DMS53 treated with DMSO at 0.1 percent for 48 hours (cell line): ENCODE data around the gene SPATA17.
"Not testable (repeated sequence)": the region's sequence is repeated elsewhere in the genome, so short reads cannot be mapped to it uniquely, and the experiment has no call there.

Experiments used
- DNase-seq: peaks from one replicate; lab custom pipeline; 2025; ENCODE audit not compliant: unreplicated experiment; lab: John Stamatoyannopoulos, UW

Gene SPATA17

GRCh38 chr1:217674028-217674729 lies 43.0 kb downstream of the SPATA17 start:
- DNase-seq: no peak

GRCh38 chr1:217681806-217682205 lies 50.7 kb downstream of the SPATA17 start:
- DNase-seq: no peak

DNA sequence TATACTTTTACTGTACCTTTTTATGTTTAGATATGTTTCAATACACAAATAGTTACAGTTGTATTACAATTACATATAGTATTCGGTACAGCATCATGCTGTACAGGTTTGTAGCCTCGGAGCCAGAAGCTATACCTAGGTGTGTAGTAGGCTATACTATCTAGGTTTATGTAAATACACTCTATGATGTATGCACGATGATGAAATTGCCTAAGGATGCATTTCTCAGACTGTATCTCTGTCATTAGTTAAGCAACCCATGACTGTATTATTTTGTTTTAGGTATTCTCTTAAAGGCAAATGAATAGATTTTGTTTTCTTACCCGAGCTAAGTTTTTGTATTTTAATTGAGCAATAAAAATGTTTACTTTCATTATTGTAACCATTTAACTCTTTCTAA lies 56.4 kb downstream of the SPATA17 start:
- no peak for DNase-seq

- not testable (repeated sequence) for DNase-seq
These were observed 65.0 kb downstream of the SPATA17 start for GRCh38 chr1:217696140-217696539.

DNA sequence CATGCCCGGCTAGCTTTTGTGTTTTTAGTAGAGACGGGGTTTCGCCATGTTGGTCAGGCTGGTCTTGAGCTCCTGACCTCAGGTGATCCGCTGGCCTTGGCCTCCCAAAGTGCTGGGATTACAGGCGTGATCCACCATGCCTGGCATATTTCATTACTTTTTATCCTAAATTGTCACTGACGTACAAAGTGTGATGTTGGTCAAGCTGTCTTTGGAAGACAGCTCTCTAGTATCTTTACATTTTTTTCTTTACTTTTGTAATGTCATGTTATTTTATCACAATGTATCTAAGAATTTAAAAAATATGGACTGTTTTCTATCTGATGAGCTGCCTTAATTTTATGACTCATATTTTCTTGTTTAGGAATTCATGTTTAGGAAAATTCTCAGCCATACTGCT lies 72.2 kb downstream of the SPATA17 start:
- no peak for DNase-seq

DNA sequence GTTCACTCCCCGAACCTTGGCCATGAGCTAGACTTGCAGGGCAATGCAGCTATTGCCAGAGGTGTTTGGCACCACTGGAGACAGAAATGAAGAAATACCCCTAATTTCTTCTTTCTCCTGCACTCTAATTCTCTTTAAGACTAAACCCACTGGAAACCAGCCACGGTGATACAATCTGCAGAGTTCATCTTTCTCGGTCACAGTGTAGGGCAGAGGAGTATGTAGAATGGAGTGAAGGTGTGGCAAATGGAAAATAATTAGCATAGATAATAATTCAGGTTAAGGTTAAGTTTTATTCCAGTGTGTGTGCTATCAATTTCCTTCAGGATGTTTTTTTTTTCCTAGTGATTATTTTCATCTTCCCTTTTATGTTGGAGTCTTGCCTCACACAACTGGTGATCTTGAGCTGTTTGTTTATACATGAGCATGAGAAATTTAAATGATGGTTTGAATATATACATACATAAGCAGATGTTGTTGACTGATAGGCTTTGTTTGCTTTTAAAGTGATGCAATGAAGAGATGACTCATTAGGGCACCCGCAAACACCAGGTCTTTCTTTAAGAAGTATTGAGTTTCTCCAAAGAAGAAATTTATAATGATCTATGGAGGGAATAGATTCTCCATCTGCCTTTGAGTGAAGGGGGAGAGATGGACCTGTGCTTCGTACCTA lies 81.9 kb downstream of the SPATA17 start:
- DNase-seq: peak; percentile 7

GRCh38 chr1:217715681-217716080 lies 84.5 kb downstream of the SPATA17 start:
- DNase-seq: no peak

- no peak for DNase-seq
These were observed 86.8 kb downstream of the SPATA17 start for GRCh38 chr1:217717959-217718358.

- DNase-seq: no peak
These were observed 87.7 kb downstream of the SPATA17 start for GRCh38 chr1:217718873-217719272.

DNA sequence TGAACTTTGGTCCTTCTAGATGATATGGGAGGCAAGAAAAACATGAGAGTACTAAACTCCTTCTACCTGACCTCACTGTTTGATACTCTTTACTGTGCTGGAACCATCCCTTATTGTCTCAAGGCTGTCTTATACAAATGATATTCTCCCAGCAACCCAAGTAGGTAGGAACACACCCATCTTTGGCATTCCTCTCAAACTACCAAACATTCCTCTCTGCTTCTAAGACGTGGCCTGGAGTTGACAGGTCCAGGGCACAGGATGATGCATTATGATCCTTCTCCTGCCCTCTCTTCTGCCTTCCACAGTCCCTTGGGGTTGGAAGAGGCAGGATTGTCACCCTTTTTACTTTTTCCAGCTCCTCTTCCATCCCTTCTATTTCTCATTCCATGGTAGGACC lies 90.5 kb downstream of the SPATA17 start:
- no peak for DNase-seq

DNA sequence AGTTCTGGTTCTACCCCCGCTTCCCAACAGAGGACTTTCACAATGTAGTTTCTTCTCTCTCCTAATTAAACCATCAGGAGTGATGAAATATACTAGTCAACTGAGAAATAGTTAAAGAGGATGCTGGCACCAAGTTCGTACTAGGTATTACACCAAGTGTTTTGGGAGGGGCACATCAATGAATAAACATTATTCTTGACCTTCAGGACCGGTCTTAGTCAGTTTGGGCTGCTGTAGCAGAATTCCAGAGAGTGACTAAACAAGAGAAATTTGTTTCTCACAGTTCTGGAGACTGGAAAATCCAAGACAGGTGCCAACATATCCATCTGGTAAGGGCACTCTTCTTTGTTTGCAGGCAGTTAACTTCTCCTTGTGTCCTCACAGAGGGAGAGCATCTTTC lies 103.8 kb downstream of the SPATA17 start:
- no peak for DNase-seq

- DNase-seq: peak; percentile 67
These were observed 116.1 kb downstream of the SPATA17 start for GRCh38 chr1:217747156-217747769.

GRCh38 chr1:217769768-217770167 lies 138.6 kb downstream of the SPATA17 start:
- DNase-seq: no peak

DNA sequence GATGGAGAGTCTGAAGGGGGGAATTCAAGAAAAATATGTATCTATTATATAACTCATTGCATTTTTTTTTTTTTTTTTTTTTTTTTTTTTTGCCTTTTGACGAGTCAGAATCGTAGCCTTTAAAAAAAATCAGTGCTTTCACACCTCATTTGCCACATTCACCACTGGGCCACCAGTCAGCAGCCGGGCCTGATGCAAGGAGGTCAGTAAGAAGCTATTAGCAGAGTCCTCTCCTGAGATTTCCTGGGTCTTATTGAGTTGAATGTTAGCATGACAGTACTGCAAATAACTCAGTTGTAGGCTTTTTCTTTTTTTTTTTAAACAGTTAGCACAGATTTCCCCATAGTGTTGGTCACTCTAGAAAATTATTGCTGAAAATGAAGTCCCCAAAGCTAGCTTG lies 139.8 kb downstream of the SPATA17 start:
- no peak for DNase-seq

DNA sequence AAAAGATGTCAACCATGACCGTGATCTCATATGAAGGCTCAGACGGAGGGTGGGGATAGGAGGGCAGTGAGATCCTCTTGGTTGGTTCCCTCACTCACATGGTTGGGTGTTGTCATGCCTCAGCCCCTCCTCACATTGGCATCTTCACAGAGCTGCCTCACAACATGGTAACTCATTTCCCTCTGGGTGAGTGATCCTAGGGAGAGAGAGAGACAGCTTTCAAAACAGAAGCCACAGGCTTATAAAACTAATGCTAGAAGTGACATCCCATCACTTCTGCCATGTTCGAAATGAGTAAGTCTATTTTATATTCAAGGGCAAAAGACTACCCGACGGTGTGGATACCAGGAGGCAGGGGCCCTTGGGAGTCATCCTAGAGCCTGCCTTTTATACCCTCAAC lies 145.5 kb downstream of the SPATA17 start:
- no peak for DNase-seq

DNA sequence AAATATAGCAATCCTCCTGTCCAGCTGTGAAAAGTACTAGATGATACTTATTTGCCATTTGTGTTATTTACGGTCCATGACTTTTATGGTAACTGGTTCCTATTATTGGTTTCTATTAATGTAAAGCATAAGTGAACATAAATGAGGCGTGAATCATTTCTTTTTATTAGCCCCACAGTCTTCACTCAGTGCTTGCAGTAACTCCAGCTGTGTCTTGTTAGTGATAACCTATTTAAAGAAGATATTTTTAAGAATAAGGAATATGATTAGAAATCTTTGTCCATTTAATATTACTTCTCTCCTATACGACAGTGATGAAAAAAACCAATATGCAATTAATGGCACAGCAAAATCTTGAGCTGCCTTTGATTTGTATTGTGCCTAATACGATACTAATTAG lies 149.9 kb downstream of the SPATA17 start:
- DNase-seq: no peak

DNA sequence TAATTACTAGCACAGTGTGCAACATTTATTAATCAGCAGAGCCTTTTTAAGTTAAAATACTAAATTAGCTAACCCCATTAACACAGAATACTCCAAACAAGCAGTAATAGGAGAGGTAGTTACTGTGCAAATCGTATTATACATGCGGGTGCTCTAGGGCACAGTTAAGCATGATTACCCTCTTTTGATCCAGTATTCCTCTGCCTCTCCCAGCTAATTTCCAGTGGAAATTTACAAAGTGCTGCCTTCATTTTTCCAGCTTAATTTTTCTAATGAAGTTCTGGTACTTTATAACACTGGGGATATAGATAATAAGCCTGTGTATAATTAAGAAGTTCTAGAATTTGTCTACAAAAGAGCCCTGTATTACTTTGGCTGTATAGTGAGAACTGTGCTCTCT lies 159.9 kb downstream of the SPATA17 start:
- DNase-seq: no peak

DNA sequence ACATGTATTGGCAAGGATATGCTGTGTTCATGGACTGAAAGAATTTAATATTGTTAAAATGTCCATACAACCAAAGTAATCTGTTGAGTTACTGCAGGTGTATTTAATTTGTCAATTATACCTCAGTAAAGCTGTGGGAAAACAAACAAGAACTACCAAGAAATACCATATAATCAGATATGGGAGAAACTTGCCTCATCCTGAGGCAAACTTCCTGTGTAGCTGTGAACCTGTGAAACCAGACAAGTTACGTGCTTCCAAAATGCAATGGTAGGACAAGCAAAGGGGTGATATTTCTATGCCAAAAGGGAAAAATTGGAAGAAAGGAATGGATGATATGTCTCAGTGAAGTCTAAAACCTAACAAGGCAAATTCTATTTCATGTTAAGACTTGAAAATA lies 174.6 kb downstream of the SPATA17 start:
- DNase-seq: no peak

DNA sequence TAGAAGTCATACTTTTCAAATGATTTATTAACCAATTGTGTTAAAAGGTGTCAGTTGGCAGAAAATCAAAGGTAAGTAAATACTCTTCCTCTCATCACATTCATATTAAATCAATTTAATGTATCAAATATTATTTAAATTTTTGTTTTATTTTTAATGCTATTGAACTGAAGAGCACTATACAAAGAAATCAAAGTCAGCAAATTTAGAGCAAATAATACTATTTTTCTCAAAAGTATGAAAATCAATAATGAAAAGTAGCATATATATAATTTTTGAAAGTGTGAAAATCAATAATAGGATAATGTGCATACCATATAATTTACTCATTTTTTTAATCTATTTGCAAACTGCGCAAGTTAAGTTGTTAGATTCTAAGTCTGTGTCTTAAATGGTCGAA lies 181.0 kb downstream of the SPATA17 start:
- no peak for DNase-seq

- no peak for DNase-seq
These were observed 181.9 kb downstream of the SPATA17 start for GRCh38 chr1:217813031-217813430.

GRCh38 chr1:217837691-217838090 lies 206.5 kb downstream of the SPATA17 start:
- DNase-seq: no peak

GRCh38 chr1:217839161-217839560 lies 208.0 kb downstream of the SPATA17 start:
- DNase-seq: no peak
